Epithelial cell of proximal tubule (primary cell): ENCODE results near the gene PTPRT. TPM values are rescaled to one million over a fixed set of nuclear protein-coding genes. Genes with fewer than 3 reads are reported as not detected.

Experiments used
- DNase-seq: peaks from one replicate; pipeline ENCODE4 v3.0.0-alpha.2; 2011; ENCODE audit warnings: low read depth
- H3K4me3 ChIP-seq: 2 replicates; pipeline ENCODE4 v1.5.1; 2011; ENCODE audit warnings: low read depth, mild to moderate bottlenecking, low read length
- total RNA-seq: library from RNA; depleted of rRNA; stranded (reverse); fragments of >200 nt; gene quantifications from 2 replicates; pipeline ENCODE4 v1.2.3, GENCODE V29; 2015
- TF ChIP-seq, protein P1 (sequence below): conservative IDR thresholded peaks from 2 replicates; pipeline ENCODE4 v1.5.1; 2012; ENCODE audit warnings: low read depth, mild to moderate bottlenecking, low read length

PTPRT gene
- total RNA-seq, 1 donor from 2014 or later = not detected

DNA sequence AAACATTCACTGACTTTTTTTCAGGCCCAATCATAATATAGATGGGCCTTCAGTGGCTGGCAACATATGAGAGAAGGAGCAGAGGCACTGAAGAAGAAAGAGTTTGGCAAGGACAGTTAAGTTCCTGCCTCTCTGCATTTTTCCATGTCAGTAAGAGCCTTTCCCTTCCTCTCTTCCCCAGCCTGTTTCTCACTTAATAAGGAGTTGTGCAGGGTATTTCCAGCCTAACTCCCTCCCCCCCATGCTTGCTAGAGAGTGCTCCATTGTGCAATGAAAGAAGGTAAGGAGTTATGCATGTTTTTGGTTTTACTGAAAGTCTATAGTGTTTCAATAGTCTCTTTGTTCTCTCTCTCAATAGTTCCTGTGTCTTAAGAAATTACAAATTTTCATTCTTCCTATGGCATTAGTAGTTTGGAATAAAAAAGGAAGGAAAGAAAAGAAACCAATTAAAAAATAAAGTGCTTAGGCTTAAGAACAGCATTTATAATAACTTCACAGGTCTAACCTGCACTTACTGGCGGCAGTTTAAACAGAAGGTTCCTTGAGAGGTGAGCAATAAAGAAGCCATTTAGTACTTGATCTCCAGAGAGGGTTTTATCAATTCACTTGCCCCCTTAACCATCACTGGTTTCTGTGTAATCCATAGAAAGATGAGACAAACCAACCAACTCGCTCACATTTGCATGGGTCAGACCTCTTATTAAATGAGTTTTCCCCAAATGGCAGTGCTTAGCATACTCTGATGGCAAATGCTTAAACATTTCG is 251.1 kb downstream of the PTPRT start:
- no peak for DNase-seq
- TF ChIP-seq, protein P1, sequence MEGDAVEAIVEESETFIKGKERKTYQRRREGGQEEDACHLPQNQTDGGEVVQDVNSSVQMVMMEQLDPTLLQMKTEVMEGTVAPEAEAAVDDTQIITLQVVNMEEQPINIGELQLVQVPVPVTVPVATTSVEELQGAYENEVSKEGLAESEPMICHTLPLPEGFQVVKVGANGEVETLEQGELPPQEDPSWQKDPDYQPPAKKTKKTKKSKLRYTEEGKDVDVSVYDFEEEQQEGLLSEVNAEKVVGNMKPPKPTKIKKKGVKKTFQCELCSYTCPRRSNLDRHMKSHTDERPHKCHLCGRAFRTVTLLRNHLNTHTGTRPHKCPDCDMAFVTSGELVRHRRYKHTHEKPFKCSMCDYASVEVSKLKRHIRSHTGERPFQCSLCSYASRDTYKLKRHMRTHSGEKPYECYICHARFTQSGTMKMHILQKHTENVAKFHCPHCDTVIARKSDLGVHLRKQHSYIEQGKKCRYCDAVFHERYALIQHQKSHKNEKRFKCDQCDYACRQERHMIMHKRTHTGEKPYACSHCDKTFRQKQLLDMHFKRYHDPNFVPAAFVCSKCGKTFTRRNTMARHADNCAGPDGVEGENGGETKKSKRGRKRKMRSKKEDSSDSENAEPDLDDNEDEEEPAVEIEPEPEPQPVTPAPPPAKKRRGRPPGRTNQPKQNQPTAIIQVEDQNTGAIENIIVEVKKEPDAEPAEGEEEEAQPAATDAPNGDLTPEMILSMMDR = no peak
- no peak overlapping the region for H3K4me3 ChIP-seq

DNA sequence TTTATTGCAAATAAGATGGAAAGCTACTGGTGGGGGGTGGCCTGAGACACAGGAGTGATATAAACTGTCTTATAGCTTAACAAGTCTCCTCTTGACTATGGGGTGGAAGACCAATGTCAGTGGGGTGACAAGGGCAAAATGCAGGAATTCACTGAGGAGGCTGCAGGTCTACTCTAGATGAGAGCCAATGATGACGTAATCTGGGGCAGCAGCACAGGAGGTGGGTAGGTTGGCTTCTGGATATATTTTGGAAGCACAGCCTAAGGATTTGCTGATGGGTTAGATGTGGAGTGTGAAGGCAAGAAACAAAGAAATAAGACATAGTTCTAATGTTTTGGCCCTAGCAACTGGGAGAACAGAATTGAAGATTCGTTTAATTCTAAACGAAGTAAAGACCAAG is 253.2 kb downstream of the PTPRT start:
- TF ChIP-seq, protein P1 = no peak
- no peak for DNase-seq
- no peak overlapping the region for H3K4me3 ChIP-seq

- no peak for DNase-seq
- H3K4me3 ChIP-seq = no peak overlapping the region
- TF ChIP-seq, protein P1 = no peak
Measured at GRCh38 chr20:42924215-42924614, 265.5 kb downstream of the PTPRT start.

DNA sequence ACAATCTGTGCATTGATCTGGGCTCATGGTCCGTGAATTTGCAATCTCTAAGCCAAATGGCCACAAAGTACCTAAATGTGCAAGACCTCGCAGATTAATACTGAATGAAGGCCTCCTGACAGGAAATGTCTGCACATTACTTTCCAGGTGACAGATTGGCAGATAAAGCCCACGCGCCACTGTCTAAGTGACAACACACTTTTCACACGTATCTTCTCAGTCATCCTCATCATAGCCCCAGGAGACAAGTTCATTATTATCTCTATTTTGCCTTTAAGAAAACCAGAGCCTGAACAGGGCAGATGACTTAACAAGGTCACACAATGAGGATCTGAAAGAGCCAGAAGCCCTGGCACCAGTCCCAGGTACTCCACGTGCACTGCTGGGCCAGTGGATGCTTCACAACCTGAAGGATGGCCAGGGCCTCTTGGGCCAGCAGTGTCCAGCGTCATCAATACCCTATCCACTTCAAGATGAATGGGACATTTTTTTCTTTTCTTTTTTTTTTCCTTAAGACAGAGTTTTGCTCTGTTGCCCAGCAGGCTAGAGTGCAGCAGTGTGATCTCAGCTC is 266.3 kb downstream of the PTPRT start:
- H3K4me3 ChIP-seq = no peak overlapping the region
- no peak for DNase-seq
- TF ChIP-seq, protein P1 = no peak

DNA sequence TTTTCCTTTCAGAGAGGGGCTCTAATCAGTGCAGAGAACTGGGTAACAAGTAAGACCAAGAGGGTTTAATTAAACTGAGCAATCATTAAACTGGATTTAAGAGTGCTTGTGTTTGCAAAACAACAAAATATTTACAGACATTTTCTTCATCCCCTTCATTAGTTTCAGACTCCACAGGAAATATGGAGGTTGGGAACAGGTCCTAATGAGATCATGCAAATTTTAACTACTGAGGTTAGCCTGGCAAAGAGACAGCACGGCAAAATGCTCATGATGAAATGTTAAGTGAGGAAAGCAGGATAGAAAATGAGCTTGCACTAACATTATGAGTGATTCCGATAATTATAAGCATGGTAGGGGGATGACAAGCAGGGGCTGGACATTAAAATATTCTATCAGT is 268.9 kb downstream of the PTPRT start:
- TF ChIP-seq, protein P1 = no peak

DNA sequence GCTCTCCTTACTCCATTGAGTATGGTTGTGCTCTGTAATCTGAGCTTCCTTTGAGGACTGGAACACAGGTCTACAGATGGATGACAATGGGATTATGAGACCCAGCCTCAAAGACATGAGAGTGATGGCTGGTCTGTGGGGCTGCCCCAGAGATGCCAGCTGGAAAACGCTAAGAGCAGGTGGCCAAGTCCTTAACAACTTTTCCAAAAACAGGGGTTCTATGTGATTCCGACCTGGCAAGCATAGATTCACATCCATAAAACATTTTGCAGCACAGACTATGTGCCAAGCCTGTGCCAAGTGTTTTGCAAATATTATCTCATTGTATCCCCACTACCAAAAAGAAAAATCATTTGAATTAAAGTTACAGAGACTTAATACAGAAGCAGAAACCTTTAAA is 270.4 kb downstream of the PTPRT start:
- H3K4me3 ChIP-seq = no peak overlapping the region
- TF ChIP-seq, protein P1 = no peak
- no peak for DNase-seq

More for the DNA sequence above, 268.9 kb downstream of the PTPRT start:
- no peak for DNase-seq
- no peak overlapping the region for H3K4me3 ChIP-seq

GRCh38 chr20:42915081-42915480 is 274.6 kb downstream of the PTPRT start:
- DNase-seq = no peak
- TF ChIP-seq, protein P1 = no peak
- H3K4me3 ChIP-seq = no peak overlapping the region
